ENCODE data around the gene HGD.

GRCh38 chr3:120652896-120653545 is 29.0 kb downstream of the HGD start:
- no peak for TF ChIP-seq POLR2A (IDR thresholded peaks at IDR 0.05)
- TF ChIP-seq CTCF (IDR thresholded peaks at IDR 0.05): no peak
